Coronary artery (tissue), 2 donors: Measurements from ENCODE around the gene ASCC1.

Experiments used
- DNase-seq: peaks from one replicate; pipeline ENCODE4 v3.0.0-alpha.2; 2017; ENCODE audit warnings: low spot score
- H3K27ac ChIP-seq, 2 donors: fragments of 200-600 bp; sonication (generic); one replicate each; pipeline ENCODE4 v1.5.1; 2016 to 2019
- H3K4me3 ChIP-seq: fragments of 200-600 bp; sonication (generic); 2 replicates; pipeline ENCODE4 v1.5.1; 2016; ENCODE audit warnings: mild to moderate bottlenecking, moderate library complexity
- CTCF ChIP-seq: fragments of 200-600 bp; sonication (generic); IDR thresholded peaks from one replicate; pipeline ENCODE4 v1.5.1; 2019; ENCODE audit warnings: antibody characterized with exemption

Gene ASCC1

GRCh38 chr10:72215611-72216549 lies at the start of gene ASCC1, which contains the start of gene ANAPC16:
ASCC1 (minus strand) TSS chr10:72216276; CDS start chr10:72213298, 2,978 bp downstream.
ANAPC16 (plus strand) TSS chr10:72216012; CDS start chr10:72223915, 7,903 bp downstream.
- peak; percentile 97 for DNase-seq
- H3K4me3 ChIP-seq = peak within 1 kb of the TSS; percentile 79
- no peak for TF ChIP-seq CTCF
- peak within 1 kb of the TSS; percentile 92 to 96 for H3K27ac ChIP-seq

GRCh38 chr10:72265508-72265907 lies 49.4 kb upstream of the ASCC1 start:
- no peak overlapping the region for H3K27ac ChIP-seq
- DNase-seq = no peak
- no peak for TF ChIP-seq CTCF
- H3K4me3 ChIP-seq = no peak overlapping the region

GRCh38 chr10:72264536-72264935 lies 48.5 kb upstream of the ASCC1 start:
- Histone ChIP-seq H3K4me3 (no peak overlapping the region), H3K27ac (no peak overlapping the region)
- DNase-seq = no peak
- TF ChIP-seq CTCF = no peak

- no peak overlapping the region for H3K27ac ChIP-seq
- TF ChIP-seq CTCF = no peak
- no peak overlapping the region for H3K4me3 ChIP-seq
- DNase-seq = no peak
These were observed 47.7 kb upstream of the ASCC1 start for GRCh38 chr10:72263613-72264241.

GRCh38 chr10:72261784-72262404 lies 45.8 kb upstream of the ASCC1 start:
- H3K27ac ChIP-seq = peak overlapping the region; percentile 94
- peak overlapping the region; percentile 73 for H3K4me3 ChIP-seq
- TF ChIP-seq CTCF = no peak
- DNase-seq = no peak

- DNase-seq = no peak
- no peak for TF ChIP-seq CTCF
These were observed 45.1 kb upstream of the ASCC1 start for GRCh38 chr10:72260976-72261783.

More at GRCh38 chr10:72260976-72261783, 45.1 kb upstream of the ASCC1 start:
- H3K27ac ChIP-seq = peak overlapping the region; percentile 94
- peak overlapping the region; percentile 73 for H3K4me3 ChIP-seq
